ENCODE data around the gene SCARB1. TPM values are rescaled to one million over a fixed set of nuclear protein-coding genes. Genes with fewer than 3 reads are reported as not detected.

The SCARB1 gene
- total RNA-seq, 1 donor from 2014 or later = 4.3 TPM

GRCh38 chr12:124782132-124782531 is 81.5 kb downstream of the SCARB1 start:
- H3K9ac ChIP-seq = no peak overlapping the region
- no peaks in the 10 kb centered on the region for H3K9me3 ChIP-seq (ENCODE audit: low read depth)
- H3K36me3 ChIP-seq = no peaks in the 10 kb centered on the region
- Mint-ChIP-seq H3K27me3 (ENCODE audit: insufficient read depth, low read depth) (peaks cover 4% of the 10 kb centered on the region), H3K36me3 (peaks cover 6% of the 10 kb centered on the region), H3K4me3 (no peak overlapping the region), H3K27ac (no peak overlapping the region), H3K9me3 (no peaks in the 10 kb centered on the region), H3K4me1 (peaks cover 9% of the 10 kb centered on the region)
- H4K20me1 ChIP-seq (ENCODE audit: low read depth) = no peaks in the 10 kb centered on the region
- no peaks in the 10 kb centered on the region for H3F3A ChIP-seq (ENCODE audit: low read depth)
- H3K27me3 ChIP-seq = no peaks in the 10 kb centered on the region
- H3K79me2 ChIP-seq (ENCODE audit: low read depth) = no peaks in the 10 kb centered on the region
- H3K27ac ChIP-seq = no peak overlapping the region
- TF ChIP-seq EZH2 (IDR thresholded peaks at IDR 0.05) (no peak), CTCF (IDR thresholded peaks at IDR 0.05) (no peak), EZH2phosphoT487 (IDR thresholded peaks at IDR 0.05) (no peak)
- no peak overlapping the region for H3K4me3 ChIP-seq
- no peak overlapping the region for H3K4me2 ChIP-seq
- no peak overlapping the region for H2AFZ ChIP-seq (replicated peaks)
- peaks cover 2% of the 10 kb centered on the region for H3K4me1 ChIP-seq
- no peak for DNase-seq (ENCODE audit: low spot score)

DNA sequence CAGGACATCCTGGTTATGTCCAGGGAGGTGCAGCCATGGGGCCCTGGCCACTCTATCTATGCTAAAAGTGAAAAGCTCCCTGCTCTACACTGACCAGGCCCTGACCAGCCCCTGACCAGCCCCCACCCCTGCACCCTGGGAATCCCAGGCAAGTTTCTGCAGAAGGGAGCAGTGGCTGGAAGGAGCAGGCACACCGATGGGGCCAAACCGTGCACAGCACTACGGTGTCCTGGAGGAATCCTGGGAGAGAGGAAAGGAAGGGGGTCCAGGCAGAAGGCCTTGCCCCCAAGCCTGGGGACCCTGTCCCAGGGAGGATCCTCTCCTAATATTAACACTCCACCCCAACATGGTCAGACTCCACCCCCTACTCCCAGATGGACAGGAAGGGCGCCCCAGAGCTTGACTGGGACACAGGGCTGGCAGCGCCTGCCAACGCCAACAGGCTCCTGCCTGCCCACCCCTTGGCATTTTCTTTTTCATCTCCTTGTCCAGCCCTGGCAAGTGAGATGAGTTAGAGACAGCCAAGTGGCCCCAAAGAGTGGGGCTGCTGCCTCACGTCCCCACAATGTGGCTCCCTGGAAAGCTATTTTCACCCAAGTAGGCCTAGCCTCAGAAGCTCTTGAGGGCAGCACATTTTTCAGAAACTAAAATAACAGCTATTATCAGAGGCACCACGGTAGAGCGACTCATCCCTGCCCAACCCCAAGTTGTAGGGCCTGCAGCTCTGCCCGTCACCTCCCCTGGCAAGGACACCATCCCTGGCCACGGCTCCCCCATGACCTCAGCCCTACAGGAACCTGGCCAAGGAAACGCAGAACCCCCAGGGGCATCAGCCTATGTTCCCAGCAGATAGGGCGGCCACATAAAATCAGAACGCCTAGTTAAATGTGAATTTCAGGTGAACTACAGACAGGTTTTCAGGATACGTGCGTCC is 82.6 kb downstream of the SCARB1 start:
- TF ChIP-seq EZH2phosphoT487 (IDR thresholded peaks at IDR 0.05) (no peak), EZH2 (IDR thresholded peaks at IDR 0.05) (no peak), CTCF (IDR thresholded peaks at IDR 0.05) (no peak)
- Histone ChIP-seq H3F3A (ENCODE audit: low read depth) (no peaks in the 10 kb centered on the region), H3K79me2 (ENCODE audit: low read depth) (no peaks in the 10 kb centered on the region), H3K27ac (no peak overlapping the region), H3K9ac (no peak overlapping the region), H3K27me3 (no peaks in the 10 kb centered on the region), H3K4me1 (no peaks in the 10 kb centered on the region), H2AFZ (replicated peaks) (no peak overlapping the region), H4K20me1 (ENCODE audit: low read depth) (no peaks in the 10 kb centered on the region), H3K4me2 (no peak overlapping the region), H3K9me3 (ENCODE audit: low read depth) (no peaks in the 10 kb centered on the region), H3K36me3 (no peaks in the 10 kb centered on the region), H3K4me3 (no peak overlapping the region)
- H3K9me3 Mint-ChIP-seq = no peaks in the 10 kb centered on the region
- H3K36me3 Mint-ChIP-seq = peaks cover 4% of the 10 kb centered on the region
- no peak overlapping the region for H3K27ac Mint-ChIP-seq
- no peak overlapping the region for H3K4me3 Mint-ChIP-seq
- peaks cover 6% of the 10 kb centered on the region for H3K27me3 Mint-ChIP-seq (ENCODE audit: insufficient read depth, low read depth)
- no peak for DNase-seq (ENCODE audit: low spot score)
- peaks cover 2% of the 10 kb centered on the region for H3K4me1 Mint-ChIP-seq

- TF ChIP-seq EZH2 (IDR thresholded peaks at IDR 0.05) (no peak), CTCF (IDR thresholded peaks at IDR 0.05) (peak; percentile 35)
- H3K4me3 Mint-ChIP-seq = no peak overlapping the region
- Histone ChIP-seq H3K9ac (no peak overlapping the region), H3K4me3 (no peak overlapping the region), H3K36me3 (no peaks in the 10 kb centered on the region), H3F3A (ENCODE audit: low read depth) (no peaks in the 10 kb centered on the region), H3K4me2 (no peak overlapping the region), H3K79me2 (ENCODE audit: low read depth) (no peaks in the 10 kb centered on the region), H3K4me1 (no peaks in the 10 kb centered on the region), H3K9me3 (ENCODE audit: low read depth) (no peaks in the 10 kb centered on the region), H2AFZ (replicated peaks) (no peak overlapping the region), H4K20me1 (ENCODE audit: low read depth) (no peaks in the 10 kb centered on the region), H3K27me3 (no peaks in the 10 kb centered on the region), H3K27ac (no peak overlapping the region)
- DNase-seq (ENCODE audit: low spot score) = peak; percentile 44
- H3K27me3 Mint-ChIP-seq (ENCODE audit: insufficient read depth, low read depth) = peaks cover 6% of the 10 kb centered on the region
- H3K4me1 Mint-ChIP-seq = peaks cover under 1% of the 10 kb centered on the region
- peaks cover 3% of the 10 kb centered on the region for H3K36me3 Mint-ChIP-seq
- H3K9me3 Mint-ChIP-seq = no peaks in the 10 kb centered on the region
- no peak overlapping the region for H3K27ac Mint-ChIP-seq
Measured at GRCh38 chr12:124780336-124780735, 83.3 kb downstream of the SCARB1 start.

All from neural progenitor cell (in vitro differentiated cells).